C1 segment of cervical spinal cord (tissue), 14 donors: Measurements from ENCODE around the gene KRTAP24-1.

Experiments used
- DNase-seq, 14 donors: peaks; one replicate each; lab custom pipeline; 2025; lab: John Stamatoyannopoulos, UW

KRTAP24-1 gene

GRCh38 chr21:30234050-30234449 lies 48.7 kb downstream of the KRTAP24-1 start:
- no peak for DNase-seq

GRCh38 chr21:30233228-30234020 lies 49.3 kb downstream of the KRTAP24-1 start:
- DNase-seq: no peak

- DNase-seq: no peak
Measured at GRCh38 chr21:30232011-30232410, 50.7 kb downstream of the KRTAP24-1 start.
